ENCODE measurements around the gene ZFC3H1. TPM values are rescaled to one million over a fixed set of nuclear protein-coding genes. Genes with fewer than 3 reads are reported as not detected.

Gene ZFC3H1
- total and polyA plus RNA-seq, 9 of the 15 experiments (the other 6 are each of a cell fraction or from before 2014, with no cell fraction given) = 14.8 to 80.5 (median 22.1) TPM

DNA sequence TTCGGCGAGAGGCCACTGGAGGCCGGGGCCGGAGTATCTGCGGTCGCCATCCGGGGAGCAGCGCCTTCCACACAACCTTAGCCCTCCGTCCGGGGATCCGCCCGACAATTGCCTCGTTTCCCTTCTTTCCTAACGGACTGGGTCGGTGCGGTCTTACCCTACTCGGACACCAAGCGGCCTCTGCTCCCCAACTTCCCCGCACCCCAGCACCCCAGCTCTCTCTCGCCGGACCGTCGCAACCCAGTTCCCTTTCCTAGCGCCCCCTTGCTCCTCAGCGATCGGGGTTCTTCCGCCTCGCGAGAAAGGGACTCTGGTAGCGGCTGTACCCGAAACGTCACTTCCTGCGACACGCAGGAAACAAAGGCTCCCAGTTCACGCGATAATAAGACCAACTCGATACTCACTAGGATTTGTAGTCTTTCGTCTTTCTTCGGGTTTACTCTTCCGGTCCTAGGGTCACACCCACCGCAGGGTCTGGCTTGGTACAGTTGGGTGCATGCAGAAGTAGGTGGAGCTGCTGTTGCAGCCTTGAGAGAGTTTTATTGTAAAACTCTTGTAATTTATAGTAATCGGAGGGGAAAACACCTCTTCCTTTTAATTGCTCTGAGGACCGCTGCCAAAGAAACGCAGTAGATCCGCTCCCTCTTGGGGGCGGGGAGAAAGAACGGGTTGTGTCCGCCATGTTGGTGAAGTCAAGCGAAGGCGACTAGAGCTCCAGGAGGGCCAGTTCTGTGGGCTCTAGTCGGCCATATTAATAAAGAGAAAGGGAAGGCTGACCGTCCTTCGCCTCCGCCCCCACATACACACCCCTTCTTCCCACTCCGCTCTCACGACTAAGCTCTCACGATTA is at the start of gene ZFC3H1, which contains the start of gene THAP2 (continued):
- TF ChIP-seq, protein P1, sequence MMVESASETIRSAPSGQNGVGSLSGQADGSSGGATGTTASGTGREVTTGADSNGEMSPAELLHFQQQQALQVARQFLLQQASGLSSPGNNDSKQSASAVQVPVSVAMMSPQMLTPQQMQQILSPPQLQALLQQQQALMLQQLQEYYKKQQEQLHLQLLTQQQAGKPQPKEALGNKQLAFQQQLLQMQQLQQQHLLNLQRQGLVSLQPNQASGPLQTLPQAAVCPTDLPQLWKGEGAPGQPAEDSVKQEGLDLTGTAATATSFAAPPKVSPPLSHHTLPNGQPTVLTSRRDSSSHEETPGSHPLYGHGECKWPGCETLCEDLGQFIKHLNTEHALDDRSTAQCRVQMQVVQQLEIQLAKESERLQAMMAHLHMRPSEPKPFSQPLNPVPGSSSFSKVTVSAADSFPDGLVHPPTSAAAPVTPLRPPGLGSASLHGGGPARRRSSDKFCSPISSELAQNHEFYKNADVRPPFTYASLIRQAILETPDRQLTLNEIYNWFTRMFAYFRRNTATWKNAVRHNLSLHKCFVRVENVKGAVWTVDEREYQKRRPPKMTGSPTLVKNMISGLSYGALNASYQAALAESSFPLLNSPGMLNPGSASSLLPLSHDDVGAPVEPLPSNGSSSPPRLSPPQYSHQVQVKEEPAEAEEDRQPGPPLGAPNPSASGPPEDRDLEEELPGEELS (CRISPR knock-in tag; IDR thresholded peaks at IDR 0.05; ENCODE audit: borderline replicate concordance) = 0 out of 2 replicates have a peak, but pooled peaks have one; percentile 53
- TF ChIP-seq NR2F6 (CRISPR knock-in tag; IDR thresholded peaks at IDR 0.05) (no peak), LEF1 (IDR thresholded peaks at IDR 0.05) (no peak; the same call in 1 of the 2 replicates), ZNF77 (CRISPR knock-in tag; IDR thresholded peaks at IDR 0.05) (no peak), ZNF57 (CRISPR knock-in tag; IDR thresholded peaks at IDR 0.05) (no peak), RCOR1 (IDR thresholded peaks at IDR 0.05; ENCODE audit: borderline replicate concordance in 1 of 2, low read depth in 2 of 2, low read length in 2 of 2) (no peak; a peak in 1 of 4 replicates), KLF16 (IDR thresholded peaks at IDR 0.05) (no peak), CBFA2T2 (conservative IDR thresholded peaks at IDR 0.05) (no peak), SNRNP70 (optimal IDR thresholded peaks at IDR 0.05; ENCODE audit: low read depth, low read length) (no peak), HMG20A (CRISPR knock-in tag; conservative IDR thresholded peaks at IDR 0.05) (no peak), PHF20 (IDR thresholded peaks at IDR 0.05; ENCODE audit: partially characterized antibody) (peak; percentile 65), TEAD2 (tag; IDR thresholded peaks at IDR 0.05) (no peak), TCF3 (CRISPR knock-in tag; IDR thresholded peaks at IDR 0.05) (no peak), NFXL1 (CRISPR knock-in tag; IDR thresholded peaks at IDR 0.05) (no peak), ZNF436 (CRISPR knock-in tag; IDR thresholded peaks at IDR 0.05) (no peak), ZNF695 (CRISPR knock-in tag; IDR thresholded peaks at IDR 0.05) (no peak)
- TF ChIP-seq, protein P2, sequence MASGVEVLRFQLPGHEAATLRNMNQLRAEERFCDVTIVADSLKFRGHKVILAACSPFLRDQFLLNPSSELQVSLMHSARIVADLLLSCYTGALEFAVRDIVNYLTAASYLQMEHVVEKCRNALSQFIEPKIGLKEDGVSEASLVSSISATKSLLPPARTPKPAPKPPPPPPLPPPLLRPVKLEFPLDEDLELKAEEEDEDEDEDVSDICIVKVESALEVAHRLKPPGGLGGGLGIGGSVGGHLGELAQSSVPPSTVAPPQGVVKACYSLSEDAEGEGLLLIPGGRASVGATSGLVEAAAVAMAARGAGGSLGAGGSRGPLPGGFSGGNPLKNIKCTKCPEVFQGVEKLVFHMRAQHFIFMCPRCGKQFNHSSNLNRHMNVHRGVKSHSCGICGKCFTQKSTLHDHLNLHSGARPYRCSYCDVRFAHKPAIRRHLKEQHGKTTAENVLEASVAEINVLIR (CRISPR knock-in tag; IDR thresholded peaks at IDR 0.05) = peak; percentile 86
- TF ChIP-seq, protein P3, sequence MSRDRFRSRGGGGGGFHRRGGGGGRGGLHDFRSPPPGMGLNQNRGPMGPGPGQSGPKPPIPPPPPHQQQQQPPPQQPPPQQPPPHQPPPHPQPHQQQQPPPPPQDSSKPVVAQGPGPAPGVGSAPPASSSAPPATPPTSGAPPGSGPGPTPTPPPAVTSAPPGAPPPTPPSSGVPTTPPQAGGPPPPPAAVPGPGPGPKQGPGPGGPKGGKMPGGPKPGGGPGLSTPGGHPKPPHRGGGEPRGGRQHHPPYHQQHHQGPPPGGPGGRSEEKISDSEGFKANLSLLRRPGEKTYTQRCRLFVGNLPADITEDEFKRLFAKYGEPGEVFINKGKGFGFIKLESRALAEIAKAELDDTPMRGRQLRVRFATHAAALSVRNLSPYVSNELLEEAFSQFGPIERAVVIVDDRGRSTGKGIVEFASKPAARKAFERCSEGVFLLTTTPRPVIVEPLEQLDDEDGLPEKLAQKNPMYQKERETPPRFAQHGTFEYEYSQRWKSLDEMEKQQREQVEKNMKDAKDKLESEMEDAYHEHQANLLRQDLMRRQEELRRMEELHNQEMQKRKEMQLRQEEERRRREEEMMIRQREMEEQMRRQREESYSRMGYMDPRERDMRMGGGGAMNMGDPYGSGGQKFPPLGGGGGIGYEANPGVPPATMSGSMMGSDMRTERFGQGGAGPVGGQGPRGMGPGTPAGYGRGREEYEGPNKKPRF (IDR thresholded peaks at IDR 0.05; ENCODE audit: low read depth, low read length) = no peak
- TF ChIP-seq, protein P4, sequence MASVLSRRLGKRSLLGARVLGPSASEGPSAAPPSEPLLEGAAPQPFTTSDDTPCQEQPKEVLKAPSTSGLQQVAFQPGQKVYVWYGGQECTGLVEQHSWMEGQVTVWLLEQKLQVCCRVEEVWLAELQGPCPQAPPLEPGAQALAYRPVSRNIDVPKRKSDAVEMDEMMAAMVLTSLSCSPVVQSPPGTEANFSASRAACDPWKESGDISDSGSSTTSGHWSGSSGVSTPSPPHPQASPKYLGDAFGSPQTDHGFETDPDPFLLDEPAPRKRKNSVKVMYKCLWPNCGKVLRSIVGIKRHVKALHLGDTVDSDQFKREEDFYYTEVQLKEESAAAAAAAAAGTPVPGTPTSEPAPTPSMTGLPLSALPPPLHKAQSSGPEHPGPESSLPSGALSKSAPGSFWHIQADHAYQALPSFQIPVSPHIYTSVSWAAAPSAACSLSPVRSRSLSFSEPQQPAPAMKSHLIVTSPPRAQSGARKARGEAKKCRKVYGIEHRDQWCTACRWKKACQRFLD (CRISPR knock-in tag; IDR thresholded peaks at IDR 0.05) = peak; percentile 80; the same call in 1 of the 2 replicates
- TF ChIP-seq, protein P5, sequence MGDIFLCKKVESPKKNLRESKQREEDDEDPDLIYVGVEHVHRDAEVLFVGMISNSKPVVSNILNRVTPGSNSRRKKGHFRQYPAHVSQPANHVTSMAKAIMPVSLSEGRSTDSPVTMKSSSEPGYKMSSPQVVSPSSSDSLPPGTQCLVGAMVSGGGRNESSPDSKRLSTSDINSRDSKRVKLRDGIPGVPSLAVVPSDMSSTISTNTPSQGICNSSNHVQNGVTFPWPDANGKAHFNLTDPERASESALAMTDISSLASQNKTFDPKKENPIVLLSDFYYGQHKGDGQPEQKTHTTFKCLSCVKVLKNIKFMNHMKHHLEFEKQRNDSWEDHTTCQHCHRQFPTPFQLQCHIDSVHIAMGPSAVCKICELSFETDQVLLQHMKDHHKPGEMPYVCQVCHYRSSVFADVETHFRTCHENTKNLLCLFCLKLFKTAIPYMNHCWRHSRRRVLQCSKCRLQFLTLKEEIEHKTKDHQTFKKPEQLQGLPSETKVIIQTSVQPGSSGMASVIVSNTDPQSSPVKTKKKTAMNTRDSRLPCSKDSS (IDR thresholded peaks at IDR 0.05; ENCODE audit: low read depth, partially characterized antibody) = no peak

Data from K562 (cell line).